NCI-H446 (cell line): Measurements from ENCODE around the gene OGFOD1.

Experiments used
- DNase-seq, 2 experiments: peaks; one replicate each; lab custom pipeline; 2025; lab: John Stamatoyannopoulos, UW

The OGFOD1 gene

DNA sequence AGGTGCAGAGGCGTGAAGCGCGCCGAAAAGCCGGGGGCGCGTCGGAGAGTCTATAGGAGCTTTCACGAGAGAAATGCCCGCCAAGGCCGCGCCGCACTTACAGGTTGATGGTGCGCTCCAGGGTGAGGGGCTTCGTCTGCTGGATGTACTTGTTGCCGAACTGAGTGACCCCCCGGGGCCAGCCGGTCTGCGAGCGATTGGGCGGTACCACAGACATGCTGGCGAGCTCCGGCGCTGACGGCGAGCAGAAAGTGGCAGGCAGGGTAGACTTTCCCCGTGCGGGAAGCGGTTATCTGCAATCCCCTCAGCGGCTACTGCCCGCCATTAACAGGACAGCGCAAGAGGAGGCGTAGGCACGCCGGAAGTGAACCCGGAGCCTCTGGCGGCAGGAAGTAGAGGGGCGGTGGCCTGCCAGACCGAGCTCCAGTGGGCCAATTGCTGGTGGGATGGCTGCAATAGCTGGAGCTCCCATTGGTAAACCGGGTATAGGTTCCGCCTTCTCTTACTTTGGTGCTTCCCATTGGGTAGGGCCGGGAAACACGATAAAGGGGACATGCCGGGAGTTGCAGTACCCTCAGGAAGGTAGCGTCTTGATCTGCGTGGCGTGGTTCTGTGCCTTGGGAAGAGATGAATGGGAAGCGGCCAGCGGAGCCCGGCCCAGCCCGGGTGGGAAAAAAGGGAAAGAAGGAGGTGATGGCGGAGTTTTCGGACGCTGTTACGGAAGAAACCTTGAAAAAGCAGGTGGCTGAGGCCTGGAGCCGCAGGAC, at the start of gene OGFOD1, which contains the start of gene NUDT21:
OGFOD1 (plus strand) TSS at position 569 of the 767 bp plus-strand sequence; CDS start at position 628, 59 bp downstream.
NUDT21 (minus strand) TSS at position 347 of the 767 bp plus-strand sequence; CDS start at position 217, 130 bp downstream.
- peak; percentile 87 to 90 for DNase-seq

DNA sequence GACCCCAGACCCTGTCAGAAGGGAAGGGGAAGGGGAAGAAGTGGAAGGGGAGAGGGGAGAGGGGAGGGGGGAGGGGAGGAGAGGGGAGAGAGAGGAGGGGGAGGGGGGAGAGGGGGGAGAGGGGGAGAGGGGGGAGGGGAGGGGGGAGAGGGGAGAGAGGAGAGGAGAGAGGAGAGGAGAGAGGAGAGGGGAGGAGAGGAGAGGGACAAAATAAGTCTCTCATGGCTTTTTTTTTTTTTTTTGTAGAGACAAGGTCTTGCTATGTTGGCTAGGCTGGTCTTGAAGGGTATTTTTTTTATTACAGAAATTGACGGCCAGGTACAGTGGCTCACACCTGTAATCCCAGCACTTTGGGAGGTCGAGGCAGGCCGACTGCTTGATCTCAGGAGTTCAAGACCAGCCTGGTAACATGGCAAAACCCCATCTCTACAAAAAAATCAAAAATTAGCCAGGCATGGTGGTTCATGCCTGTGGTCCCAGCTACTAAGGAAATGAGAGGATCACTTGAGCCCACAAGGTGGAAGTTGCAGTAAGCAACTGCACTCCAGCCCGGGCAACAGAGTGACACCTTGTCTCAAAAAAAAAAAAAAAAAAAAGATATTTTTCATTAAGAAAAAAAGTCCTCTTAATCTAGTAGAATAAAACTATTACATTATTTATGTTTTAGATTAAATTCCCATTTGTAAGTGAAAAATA, 45.2 kb upstream of the OGFOD1 start:
- DNase-seq = no peak

DNA sequence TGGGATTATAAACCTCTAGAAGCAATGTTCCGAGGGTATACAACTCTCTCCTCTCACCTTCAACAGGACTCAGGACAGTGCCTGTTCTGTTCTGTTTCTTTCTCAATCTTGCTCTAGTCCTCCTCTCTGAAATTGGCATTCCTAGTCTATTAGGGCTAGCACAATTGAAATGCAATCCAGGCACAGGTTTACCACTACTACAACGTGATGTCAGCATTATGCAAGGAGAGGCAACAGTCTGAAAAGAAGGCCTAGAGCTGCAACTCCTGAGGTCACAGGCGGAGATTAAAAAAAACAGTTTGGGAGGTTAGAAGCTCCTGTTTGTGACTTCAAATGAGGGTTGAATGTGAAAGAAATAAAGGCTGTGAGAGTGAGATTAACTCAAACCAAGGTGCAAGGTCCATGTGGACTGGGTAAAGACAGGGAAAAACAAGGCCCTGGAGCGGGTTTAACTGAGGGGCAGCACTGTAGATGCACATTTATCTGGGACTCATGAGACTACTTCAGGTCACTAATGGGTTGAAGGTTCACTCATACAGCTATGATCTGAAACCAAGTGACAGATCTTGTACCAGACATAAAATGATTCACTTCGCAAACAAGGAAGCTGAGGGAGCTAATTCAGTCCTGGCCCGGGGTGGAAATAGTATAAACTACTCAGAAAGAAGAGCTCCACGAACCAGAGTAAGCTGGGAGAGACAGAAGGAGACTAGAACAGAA, 42.8 kb upstream of the OGFOD1 start:
- no peak for DNase-seq

DNA sequence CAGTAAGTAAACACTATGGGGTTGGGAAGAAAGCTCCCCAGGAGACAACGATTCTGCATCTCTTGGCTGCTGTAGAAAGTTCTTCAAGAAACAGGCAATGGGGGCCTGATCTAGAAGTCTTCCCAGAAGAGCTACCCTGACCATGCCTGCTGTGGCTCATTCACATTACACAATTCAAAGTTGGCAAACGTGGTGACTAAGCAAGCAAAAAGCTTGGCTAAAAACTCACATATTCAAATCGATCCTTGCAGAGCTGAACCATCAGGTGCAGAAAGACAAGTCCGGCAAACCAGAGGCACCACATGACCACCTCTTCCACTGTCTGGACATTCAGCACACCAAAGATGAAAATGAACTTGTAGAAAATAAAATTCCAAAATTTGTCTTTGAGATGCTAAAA, 42.2 kb upstream of the OGFOD1 start:
- no peak for DNase-seq

DNA sequence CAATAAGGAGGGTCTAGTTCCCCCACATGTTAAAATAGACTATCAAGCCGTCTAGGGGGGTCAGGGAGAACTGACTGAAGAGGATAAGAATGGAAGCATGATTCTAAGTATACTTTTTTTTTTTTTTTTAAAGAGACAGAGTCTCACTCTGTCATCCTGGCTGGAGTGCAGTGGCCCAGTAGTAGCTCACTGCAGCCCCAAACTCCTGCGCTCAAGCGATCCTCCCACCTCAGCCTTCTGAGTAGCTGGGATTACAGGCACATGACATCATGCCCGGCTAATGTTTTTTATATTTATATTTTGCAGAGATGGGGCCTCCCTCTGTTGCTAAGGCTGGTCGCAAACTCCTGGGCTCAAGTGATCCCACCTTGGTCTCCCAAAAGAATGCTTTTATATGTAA, 40.2 kb upstream of the OGFOD1 start:
- no peak for DNase-seq

DNA sequence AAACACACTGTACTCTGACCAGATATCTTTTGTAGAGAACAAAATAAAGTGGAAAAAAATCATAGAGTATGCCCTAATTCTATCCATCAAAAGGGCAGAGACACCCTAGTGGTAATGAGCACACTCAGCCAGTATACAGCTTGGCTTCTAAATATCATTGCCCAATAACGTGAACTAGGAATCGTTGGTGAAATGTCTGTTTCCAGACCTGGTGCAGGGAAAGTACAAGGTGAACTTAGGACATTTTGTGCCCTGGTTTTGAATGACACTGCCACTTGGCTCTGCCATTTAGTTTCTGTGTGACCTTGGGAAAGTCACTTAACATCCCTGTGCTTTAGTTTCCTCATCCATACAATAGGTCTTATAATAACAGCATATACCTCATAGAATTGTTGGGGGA, 39.7 kb upstream of the OGFOD1 start:
- no peak for DNase-seq

DNA sequence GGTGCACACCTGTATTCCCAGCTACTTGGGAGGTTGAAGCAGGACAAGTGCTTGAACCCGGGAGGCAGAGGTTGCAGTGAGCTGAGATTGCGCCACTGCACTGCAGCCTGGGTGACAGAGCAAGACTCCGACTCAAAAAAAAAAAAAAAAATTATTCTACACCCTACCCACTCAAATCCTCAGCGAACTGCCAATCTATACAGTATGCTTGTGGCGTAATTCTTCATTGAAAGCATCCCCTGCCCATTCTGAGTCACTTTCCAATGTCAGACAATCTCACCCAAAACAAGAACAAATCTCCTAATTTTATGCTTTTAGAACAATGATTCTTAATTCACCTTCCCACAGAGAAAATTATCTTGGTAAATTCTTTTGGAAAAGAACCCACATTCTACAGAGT, 38.0 kb upstream of the OGFOD1 start:
- DNase-seq = no peak

DNA sequence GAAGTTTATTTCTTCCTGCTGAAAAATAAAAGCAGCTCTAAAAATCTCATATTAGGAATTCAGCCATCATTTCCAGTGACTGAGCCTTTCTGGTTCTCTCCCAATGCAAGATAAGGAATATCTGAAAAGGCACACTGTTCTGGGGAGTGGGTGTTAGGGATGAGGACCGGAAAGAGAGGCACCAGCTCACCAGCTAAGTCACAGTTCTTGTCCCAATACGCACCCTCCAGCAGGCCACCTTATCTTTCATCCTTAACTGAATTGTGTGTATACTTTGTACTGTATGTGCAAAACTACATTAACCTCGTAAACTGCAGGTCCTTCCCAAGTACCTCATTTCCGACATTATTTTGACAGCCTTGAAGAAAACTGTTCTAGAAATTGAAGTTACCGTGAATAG, 37.0 kb upstream of the OGFOD1 start:
- no peak for DNase-seq

DNA sequence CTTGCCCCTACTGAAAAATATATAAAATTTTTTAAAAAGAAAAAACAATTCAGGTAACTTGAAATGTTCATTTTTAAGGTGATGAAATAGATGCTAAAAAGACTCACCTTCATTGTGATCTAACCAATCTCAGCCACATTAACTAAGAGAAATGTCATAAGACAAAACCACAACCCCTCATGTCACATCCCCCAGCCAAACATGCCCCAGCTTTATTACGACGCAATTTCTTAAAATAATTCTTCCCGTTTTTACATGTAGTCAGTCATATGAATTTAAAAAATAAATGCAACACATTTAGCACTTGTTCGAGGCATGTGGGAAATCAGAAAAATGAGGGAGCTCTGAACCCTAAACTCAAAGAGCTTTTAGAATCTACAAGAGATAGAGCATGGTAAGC, 35.5 kb upstream of the OGFOD1 start:
- no peak for DNase-seq

DNA sequence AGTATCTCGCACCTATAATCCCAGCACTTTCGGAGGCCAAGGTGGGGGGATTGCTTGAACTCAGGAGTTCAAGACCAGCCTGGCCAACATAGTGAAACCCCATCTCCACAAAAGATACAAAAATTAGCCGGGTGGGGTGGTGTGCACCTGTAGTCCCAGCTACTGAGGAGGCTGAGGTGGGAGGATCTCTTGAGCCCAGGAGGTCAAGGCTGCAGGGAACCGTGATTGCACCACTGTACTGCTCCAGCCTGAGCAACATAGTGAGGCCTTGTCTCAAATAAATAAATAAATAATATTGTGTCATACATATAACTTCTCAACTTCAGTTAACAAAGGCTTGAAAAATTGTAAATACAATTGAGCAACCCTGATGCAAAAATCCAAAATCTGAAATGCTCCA, 34.2 kb upstream of the OGFOD1 start:
- no peak for DNase-seq

DNA sequence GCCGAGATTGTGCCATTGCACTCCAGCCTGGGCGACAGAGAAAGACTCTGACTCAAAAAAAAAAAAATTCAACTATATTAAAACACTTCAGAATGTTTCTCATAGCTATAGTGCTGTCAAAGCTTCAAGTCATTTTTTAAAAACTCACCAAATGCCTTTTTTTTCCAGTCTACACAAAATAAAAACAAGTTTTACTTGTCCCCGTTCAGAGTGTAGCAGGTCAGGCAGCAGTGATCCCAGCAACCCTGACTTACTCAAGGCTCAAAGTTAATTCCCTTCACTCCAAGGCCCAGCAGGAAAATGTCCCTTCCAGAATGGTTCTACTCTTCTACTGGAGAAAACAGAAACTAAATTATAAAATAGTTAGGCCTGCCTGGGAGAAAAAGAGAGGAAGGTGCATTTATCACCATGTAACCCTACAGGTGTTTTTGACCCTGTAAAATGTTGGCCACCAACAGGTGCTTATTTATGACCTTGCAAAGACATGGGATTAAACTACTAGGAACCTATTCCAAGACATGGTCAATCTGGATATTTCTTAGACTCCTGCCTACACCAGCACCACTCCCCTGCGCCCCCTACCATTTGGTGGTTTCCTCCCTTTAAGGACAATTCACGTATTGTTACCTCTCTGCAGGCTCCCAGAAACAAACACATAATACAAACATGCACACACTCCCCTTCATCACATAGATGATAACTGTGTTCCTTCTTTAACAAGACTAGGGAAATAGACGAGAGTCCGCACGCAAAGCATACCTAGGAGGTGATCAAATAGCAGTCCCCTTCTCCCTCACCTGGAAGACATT, 31.4 kb upstream of the OGFOD1 start:
- no peak for DNase-seq

DNA sequence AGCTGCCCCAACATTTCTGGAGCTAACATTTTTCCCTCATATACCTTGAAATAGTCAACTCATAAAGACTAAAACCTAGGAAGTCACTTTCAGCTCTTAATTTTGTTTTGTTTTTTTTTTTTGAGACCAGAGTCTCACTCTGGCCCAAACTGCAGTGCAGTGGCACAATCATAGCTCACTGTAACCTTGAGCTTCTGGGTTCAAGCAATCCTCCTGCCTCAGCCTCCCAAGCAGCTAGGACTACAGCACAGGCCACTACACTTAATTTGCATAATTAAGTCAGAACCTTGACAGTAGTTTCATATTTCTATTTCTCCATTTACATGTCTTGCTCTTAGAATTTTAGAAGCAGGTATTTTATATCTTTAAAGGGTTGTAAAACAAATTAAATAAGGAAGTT, 30.7 kb upstream of the OGFOD1 start:
- no peak for DNase-seq

DNA sequence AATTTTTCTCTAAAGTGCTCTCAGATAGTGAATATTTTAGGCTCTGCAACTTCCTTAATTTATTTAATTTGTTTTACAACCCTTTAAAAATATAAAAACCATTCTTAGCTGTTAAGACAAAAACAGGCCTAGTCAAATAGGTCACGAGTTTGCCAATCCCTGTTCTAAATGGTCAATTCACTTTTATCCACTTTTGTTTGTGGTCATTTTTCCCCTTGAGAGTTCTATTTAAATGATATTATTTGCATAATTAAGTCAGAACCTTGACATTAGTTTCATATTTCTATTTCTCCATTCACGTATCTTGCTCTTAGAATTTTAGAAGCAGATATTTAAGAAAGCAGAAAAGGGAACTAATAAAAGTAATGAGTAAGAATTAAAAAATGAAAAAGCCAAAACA, 30.0 kb upstream of the OGFOD1 start:
- DNase-seq = no peak

DNA sequence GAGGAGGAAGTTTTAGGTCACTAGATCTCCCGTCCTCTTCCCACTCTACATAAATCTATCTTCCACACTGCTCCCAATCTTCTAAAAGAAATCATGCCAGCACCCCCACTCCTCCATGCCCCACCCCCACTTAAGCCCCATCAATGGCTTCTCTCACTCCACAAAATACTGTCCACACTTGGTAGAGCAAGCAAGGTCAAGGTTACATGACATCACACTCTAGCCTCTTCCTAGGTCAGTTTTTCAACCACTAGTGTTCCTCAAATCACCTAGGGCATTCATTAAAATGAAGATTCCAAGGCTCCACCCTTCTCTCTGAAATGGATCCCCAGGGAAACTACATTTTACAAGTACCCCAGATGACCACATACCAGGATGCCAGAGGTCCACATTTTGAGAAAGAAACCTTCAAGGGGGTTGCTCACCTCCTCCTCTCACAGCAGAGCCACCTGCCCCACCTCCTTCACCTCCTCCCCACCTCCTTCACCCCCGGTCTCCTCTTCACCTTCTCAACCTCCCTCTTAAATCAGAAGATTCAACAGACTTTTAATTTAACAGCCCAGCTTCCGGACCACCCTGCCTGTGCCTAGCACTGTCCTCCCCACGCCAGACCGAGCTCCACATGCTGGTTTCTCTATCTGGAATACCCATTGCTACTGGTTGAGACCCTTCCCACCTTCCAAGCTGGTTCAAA, 29.2 kb upstream of the OGFOD1 start:
- DNase-seq = no peak

DNA sequence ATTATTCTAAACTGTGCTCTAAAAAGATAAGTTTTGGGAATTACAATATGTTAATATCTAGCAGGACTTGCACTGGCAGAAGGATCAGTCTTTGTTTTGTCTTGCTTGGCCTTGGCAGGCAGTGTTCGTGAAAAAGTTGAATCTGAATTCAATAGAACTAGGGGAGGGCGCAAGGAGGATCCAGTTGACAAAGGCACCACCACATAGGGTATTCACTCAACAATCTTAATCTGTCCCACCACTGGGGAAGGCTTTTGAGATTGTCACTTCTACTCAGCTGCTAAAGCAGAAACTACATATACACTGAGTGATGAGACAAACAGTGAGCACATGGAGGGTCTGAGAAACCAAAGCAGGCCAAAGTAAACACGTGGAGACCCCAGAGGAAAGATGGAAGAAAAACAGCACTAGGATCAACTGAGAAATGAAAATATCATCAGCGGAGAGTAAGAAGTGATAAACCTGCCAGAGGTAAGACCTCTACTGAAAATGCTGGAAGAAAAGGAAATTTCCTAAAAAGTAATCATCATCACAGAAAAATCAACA, 28.4 kb upstream of the OGFOD1 start:
- DNase-seq = no peak

DNA sequence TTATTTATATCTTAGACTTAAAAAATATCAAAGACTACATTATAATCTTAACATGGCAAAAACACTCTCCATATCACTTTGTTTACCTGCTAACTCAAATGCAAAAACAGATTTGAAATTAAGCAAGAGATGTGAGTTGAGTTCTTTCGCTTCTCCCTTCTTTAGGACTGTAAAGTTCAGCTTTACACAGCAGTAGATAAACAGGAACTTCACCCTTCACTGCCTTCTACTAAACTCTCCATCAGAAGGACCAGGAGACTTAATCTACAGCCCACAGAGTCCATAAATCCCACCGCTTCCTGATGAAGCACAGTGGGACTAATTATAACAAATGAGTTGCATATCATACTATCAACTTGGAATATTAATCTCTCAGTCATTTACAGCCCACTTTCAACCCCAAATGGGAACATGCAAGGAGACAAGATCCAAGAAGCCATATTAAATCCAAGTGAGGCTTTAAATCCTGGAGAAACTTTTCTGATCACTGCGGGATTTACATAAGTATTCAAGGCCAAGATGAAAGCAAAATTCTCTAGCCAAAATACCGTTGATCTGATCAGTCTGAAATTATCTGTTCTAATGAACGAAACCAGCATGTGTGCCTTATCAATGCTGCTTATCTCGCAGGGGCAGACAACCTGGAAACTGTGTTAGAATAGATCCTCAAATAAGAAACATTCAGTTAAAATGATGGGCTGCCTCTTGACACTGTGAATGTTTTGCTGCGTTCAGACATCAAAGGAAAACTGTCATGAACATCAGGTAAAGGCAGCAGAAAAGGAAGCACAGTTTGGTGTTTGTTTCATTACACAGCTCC, 27.6 kb upstream of the OGFOD1 start:
- DNase-seq = no peak

DNA sequence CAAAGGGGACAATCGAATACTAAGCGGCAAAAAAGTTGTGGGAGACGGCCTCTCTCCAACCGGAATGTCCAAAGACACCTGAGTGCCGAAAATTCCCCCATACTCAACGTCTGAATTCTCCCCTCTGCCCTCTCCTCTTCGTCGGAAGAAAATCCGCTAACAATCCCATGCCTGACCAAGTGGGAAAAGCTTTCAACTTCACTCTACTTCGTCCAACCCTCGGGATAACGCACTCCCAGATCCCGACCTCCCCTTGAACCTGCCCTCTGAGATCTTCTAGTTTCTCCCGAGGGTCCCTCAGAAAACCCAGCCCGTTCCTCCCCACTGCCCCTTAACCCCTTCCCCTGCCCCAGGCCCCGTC, 27.0 kb upstream of the OGFOD1 start:
- no peak for DNase-seq

DNA sequence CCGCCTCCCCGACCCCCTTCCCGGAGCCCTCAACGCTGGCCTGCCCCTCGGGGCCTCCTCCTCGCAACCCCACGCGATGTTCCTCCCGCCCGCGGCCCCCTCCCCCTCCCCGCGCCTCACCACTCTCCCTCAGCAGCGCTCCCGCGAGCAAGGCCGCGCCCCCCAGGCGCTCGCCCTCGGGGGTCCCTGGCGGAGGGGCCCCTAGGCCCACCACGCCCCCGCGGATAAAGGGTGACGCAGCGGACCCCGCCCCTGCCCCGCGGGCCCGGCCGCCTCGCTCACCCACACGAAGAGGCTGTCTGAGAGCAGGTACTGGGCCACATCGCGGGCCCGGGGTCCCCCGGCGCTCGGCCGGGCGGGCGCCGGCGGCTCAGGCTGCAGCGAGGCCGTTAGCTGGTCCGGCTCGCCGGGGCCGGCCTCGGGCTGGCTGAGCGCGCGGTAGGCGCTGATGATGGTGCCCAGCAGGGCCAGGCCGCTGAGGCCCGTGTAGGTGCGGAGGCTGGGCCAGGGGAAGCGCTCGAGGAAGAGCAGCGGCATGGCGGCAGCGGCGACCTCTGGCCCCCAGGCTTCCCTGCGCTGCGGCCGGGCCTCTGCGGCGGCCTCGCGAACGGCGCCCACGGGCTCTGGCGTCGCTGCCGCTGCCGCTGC, 26.4 kb upstream of the OGFOD1 start:
- no peak for DNase-seq

DNA sequence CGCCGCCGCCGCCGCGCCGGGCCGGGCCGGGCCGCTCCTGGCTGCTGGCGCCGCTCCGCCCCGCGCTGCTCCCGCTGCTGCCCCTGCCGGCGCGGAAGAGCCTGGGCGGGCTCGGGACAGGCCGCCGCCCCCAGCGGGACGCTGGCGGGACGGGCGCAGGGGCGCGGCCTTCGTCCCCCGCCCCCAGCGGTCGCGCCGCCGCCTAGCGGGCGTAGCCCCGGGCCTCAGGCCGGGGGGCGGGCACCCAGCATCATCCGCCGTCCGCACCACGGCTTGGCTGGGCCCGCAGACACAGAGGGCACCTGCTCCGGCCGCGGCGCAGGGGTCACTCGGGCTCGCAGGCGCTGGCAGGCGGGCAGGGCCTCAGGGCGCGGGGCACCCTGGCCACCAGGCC, 25.9 kb upstream of the OGFOD1 start, which contains the start of gene AMFR:
AMFR (minus strand) TSS at position 107 of the 394 bp plus-strand sequence. CDS start 218 bp downstream, outside the sequence.
- DNase-seq = peak; percentile 17 to 67

DNA sequence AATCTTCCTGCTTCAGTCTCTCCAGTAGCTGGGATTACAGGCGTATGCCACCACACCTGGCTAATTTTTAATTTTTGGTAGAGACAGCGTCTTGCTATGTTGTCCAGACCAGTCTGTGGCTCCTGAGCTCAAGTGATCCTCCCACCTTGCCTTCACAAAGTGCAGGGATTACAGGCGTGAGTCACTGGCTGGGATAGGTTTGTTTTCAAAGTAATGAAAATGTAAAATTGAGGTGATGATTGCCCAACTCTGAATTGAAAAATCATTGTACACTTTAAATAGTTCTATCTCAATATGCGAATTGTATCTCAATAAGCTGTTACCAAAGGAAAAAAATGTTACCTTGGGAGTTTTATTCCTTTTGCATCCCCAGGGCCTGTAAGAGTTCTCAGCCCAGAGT, 24.8 kb upstream of the OGFOD1 start:
- DNase-seq = no peak
